ENCODE data around the gene CD79B.

The CD79B gene

GRCh38 chr17:63950940-63951907, 19.1 kb upstream of the CD79B start:
- DNase-seq, result no peak

- DNase-seq, result no peak
Observed at GRCh38 chr17:63949576-63950250, 17.6 kb upstream of the CD79B start.

- DNase-seq, result no peak
Observed at GRCh38 chr17:63948521-63948920, 16.4 kb upstream of the CD79B start.

- no peak for DNase-seq
Observed at GRCh38 chr17:63947711-63948330, 15.7 kb upstream of the CD79B start.

- DNase-seq, result no peak
Observed at GRCh38 chr17:63946440-63947363, 14.6 kb upstream of the CD79B start.

- no peak for DNase-seq
Observed at GRCh38 chr17:63945784-63946439, 13.8 kb upstream of the CD79B start.

GRCh38 chr17:63944736-63945499, 12.8 kb upstream of the CD79B start:
- DNase-seq, result no peak

GRCh38 chr17:63943745-63944144, 11.6 kb upstream of the CD79B start:
- DNase-seq, result no peak

- DNase-seq, result no peak
Observed at GRCh38 chr17:63942309-63942985, 10.3 kb upstream of the CD79B start.

GRCh38 chr17:63941751-63942150, 9.6 kb upstream of the CD79B start:
- no peak for DNase-seq

GRCh38 chr17:63941162-63941561, 9.0 kb upstream of the CD79B start:
- DNase-seq, result no peak

- no peak for DNase-seq
Observed at GRCh38 chr17:63940584-63940983, 8.5 kb upstream of the CD79B start.

- no peak for DNase-seq
Observed at GRCh38 chr17:63939884-63940283, 7.8 kb upstream of the CD79B start.

GRCh38 chr17:63939401-63939800, 7.3 kb upstream of the CD79B start:
- DNase-seq, result no peak

GRCh38 chr17:63937920-63938319, 5.8 kb upstream of the CD79B start:
- DNase-seq, result no peak

GRCh38 chr17:63937319-63937718, 5.2 kb upstream of the CD79B start:
- DNase-seq, result no peak

- DNase-seq, result no peak
Observed at GRCh38 chr17:63934183-63935112, 2.3 kb upstream of the CD79B start.

GRCh38 chr17:63933598-63933997, 1.5 kb upstream of the CD79B start:
- no peak for DNase-seq

- no peak for DNase-seq
Observed at GRCh38 chr17:63932721-63933120, 590 bp upstream of the CD79B start.
